Stimulated activated naive CD8-positive, alpha-beta T cell treated with anti-CD3 and anti-CD28 coated beads, Interleukin-15, Interleukin-2, amounts not matched to agents 100 ng/mL and 50 ng/mL, for 24 hours (primary cell): ENCODE results near the gene RETN.
A peak's percentile ranks its signal among the peaks of the same experiment; 100 is the strongest.

Experiments used
- H3K27ac Mint-ChIP-seq: one replicate; pipeline ENCODE4 v1.8.0; 2021; ENCODE audit warnings: mild to moderate bottlenecking, mixed read lengths
- H3K27me3 Mint-ChIP-seq: one replicate; pipeline ENCODE4 v1.8.0; 2021; ENCODE audit warnings: mixed read lengths
- H3K36me3 Mint-ChIP-seq: one replicate; pipeline ENCODE4 v1.8.0; 2021; ENCODE audit warnings: low read depth, mixed read lengths
- H3K4me1 Mint-ChIP-seq: one replicate; pipeline ENCODE4 v1.8.0; 2021; ENCODE audit warnings: low read depth, mixed read lengths
- H3K4me3 Mint-ChIP-seq: one replicate; pipeline ENCODE4 v1.8.0; 2021; ENCODE audit warnings: mild to moderate bottlenecking, mixed read lengths
- H3K9me3 Mint-ChIP-seq: one replicate; pipeline ENCODE4 v1.8.0; 2021; ENCODE audit warnings: mixed read lengths

RETN gene

GRCh38 chr19:7645163-7645562, 23.7 kb upstream of the RETN start:
- Mint-ChIP-seq H3K27ac (no peak overlapping the region), H3K27me3 (no peaks in the 10 kb centered on the region), H3K4me3 (no peak overlapping the region), H3K9me3 (no peaks in the 10 kb centered on the region), H3K36me3 (peaks cover 11% of the 10 kb centered on the region), H3K4me1 (no peaks in the 10 kb centered on the region)

GRCh38 chr19:7645656-7646425, 23.0 kb upstream of the RETN start:
- Mint-ChIP-seq H3K4me1 (no peaks in the 10 kb centered on the region), H3K36me3 (peaks cover 7% of the 10 kb centered on the region), H3K4me3 (no peak overlapping the region), H3K27me3 (no peaks in the 10 kb centered on the region), H3K27ac (no peak overlapping the region), H3K9me3 (no peaks in the 10 kb centered on the region)

GRCh38 chr19:7646426-7646700, 22.5 kb upstream of the RETN start:
- H3K27me3 Mint-ChIP-seq = no peaks in the 10 kb centered on the region
- H3K4me1 Mint-ChIP-seq = no peaks in the 10 kb centered on the region
- peaks cover 7% of the 10 kb centered on the region for H3K36me3 Mint-ChIP-seq
- H3K4me3 Mint-ChIP-seq = no peak overlapping the region
- H3K27ac Mint-ChIP-seq = no peak overlapping the region
- H3K9me3 Mint-ChIP-seq = no peaks in the 10 kb centered on the region

GRCh38 chr19:7647156-7647555, 21.7 kb upstream of the RETN start:
- Mint-ChIP-seq H3K4me1 (peaks cover 3% of the 10 kb centered on the region), H3K27me3 (no peaks in the 10 kb centered on the region), H3K36me3 (peaks cover 7% of the 10 kb centered on the region), H3K4me3 (no peak overlapping the region), H3K9me3 (no peaks in the 10 kb centered on the region), H3K27ac (no peak overlapping the region)

- Mint-ChIP-seq H3K4me1 (peaks cover 11% of the 10 kb centered on the region), H3K27ac (no peak overlapping the region), H3K36me3 (peaks cover 7% of the 10 kb centered on the region), H3K4me3 (no peak overlapping the region), H3K9me3 (no peaks in the 10 kb centered on the region), H3K27me3 (no peaks in the 10 kb centered on the region)
Measured at GRCh38 chr19:7648265-7649014, 20.4 kb upstream of the RETN start.

GRCh38 chr19:7650148-7650547, 18.7 kb upstream of the RETN start:
- H3K27ac Mint-ChIP-seq = no peak overlapping the region
- no peak overlapping the region for H3K4me3 Mint-ChIP-seq
- H3K4me1 Mint-ChIP-seq = peaks cover 11% of the 10 kb centered on the region
- H3K27me3 Mint-ChIP-seq = no peaks in the 10 kb centered on the region
- H3K36me3 Mint-ChIP-seq = peaks cover 4% of the 10 kb centered on the region
- H3K9me3 Mint-ChIP-seq = no peaks in the 10 kb centered on the region

GRCh38 chr19:7652061-7652641, 16.7 kb upstream of the RETN start:
- H3K36me3 Mint-ChIP-seq = no peaks in the 10 kb centered on the region
- H3K9me3 Mint-ChIP-seq = no peaks in the 10 kb centered on the region
- H3K27ac Mint-ChIP-seq = peak overlapping the region; percentile 23
- H3K4me3 Mint-ChIP-seq = peak overlapping the region; percentile 59
- H3K27me3 Mint-ChIP-seq = no peaks in the 10 kb centered on the region
- peaks cover 24% of the 10 kb centered on the region for H3K4me1 Mint-ChIP-seq

GRCh38 chr19:7654401-7654800, 14.4 kb upstream of the RETN start:
- no peak overlapping the region for H3K4me3 Mint-ChIP-seq

GRCh38 chr19:7655581-7655980, 13.3 kb upstream of the RETN start:
- peaks cover 44% of the 10 kb centered on the region for H3K4me1 Mint-ChIP-seq
- no peaks in the 10 kb centered on the region for H3K9me3 Mint-ChIP-seq
- H3K36me3 Mint-ChIP-seq = no peaks in the 10 kb centered on the region
- no peak overlapping the region for H3K27ac Mint-ChIP-seq
- no peak overlapping the region for H3K4me3 Mint-ChIP-seq
- no peaks in the 10 kb centered on the region for H3K27me3 Mint-ChIP-seq

More at GRCh38 chr19:7654401-7654800, 14.4 kb upstream of the RETN start:
- Mint-ChIP-seq H3K9me3 (no peaks in the 10 kb centered on the region), H3K36me3 (no peaks in the 10 kb centered on the region), H3K4me1 (peaks cover 44% of the 10 kb centered on the region), H3K27me3 (no peaks in the 10 kb centered on the region), H3K27ac (no peak overlapping the region)

- Mint-ChIP-seq H3K4me1 (peaks cover 39% of the 10 kb centered on the region), H3K4me3 (no peak overlapping the region), H3K27me3 (no peaks in the 10 kb centered on the region), H3K27ac (peak overlapping the region; percentile 55), H3K9me3 (no peaks in the 10 kb centered on the region), H3K36me3 (no peaks in the 10 kb centered on the region)
Measured at GRCh38 chr19:7657131-7657751, 11.6 kb upstream of the RETN start.

GRCh38 chr19:7658219-7658686, 10.6 kb upstream of the RETN start:
- H3K4me3 Mint-ChIP-seq = peak overlapping the region; percentile 66
- no peaks in the 10 kb centered on the region for H3K27me3 Mint-ChIP-seq
- peaks cover 32% of the 10 kb centered on the region for H3K4me1 Mint-ChIP-seq
- no peaks in the 10 kb centered on the region for H3K9me3 Mint-ChIP-seq
- H3K36me3 Mint-ChIP-seq = no peaks in the 10 kb centered on the region
- peak overlapping the region; percentile 55 for H3K27ac Mint-ChIP-seq

GRCh38 chr19:7661744-7662538, 6.9 kb upstream of the RETN start:
- no peak overlapping the region for H3K4me3 Mint-ChIP-seq
- no peaks in the 10 kb centered on the region for H3K9me3 Mint-ChIP-seq
- H3K27me3 Mint-ChIP-seq = peaks cover 3% of the 10 kb centered on the region
- no peaks in the 10 kb centered on the region for H3K36me3 Mint-ChIP-seq
- no peak overlapping the region for H3K27ac Mint-ChIP-seq
- H3K4me1 Mint-ChIP-seq = peaks cover 21% of the 10 kb centered on the region

- Mint-ChIP-seq H3K27me3 (peaks cover 8% of the 10 kb centered on the region), H3K4me3 (no peak overlapping the region), H3K27ac (no peak overlapping the region), H3K9me3 (no peaks in the 10 kb centered on the region), H3K4me1 (peaks cover 14% of the 10 kb centered on the region), H3K36me3 (no peaks in the 10 kb centered on the region)
Measured at GRCh38 chr19:7662657-7663056, 6.2 kb upstream of the RETN start.

- H3K9me3 Mint-ChIP-seq = no peaks in the 10 kb centered on the region
- peaks cover 8% of the 10 kb centered on the region for H3K27me3 Mint-ChIP-seq
- H3K36me3 Mint-ChIP-seq = no peaks in the 10 kb centered on the region
- H3K4me3 Mint-ChIP-seq = no peak overlapping the region
- peaks cover 4% of the 10 kb centered on the region for H3K4me1 Mint-ChIP-seq
- H3K27ac Mint-ChIP-seq = no peak overlapping the region
Measured at GRCh38 chr19:7663706-7664105, 5.1 kb upstream of the RETN start.
